GM19099 (cell line): ENCODE data around the gene MAFF.

Experiments
- POLR2A ChIP-seq: IDR thresholded peaks from 3 replicates; pipeline ENCODE4 v1.6.1; 2011; ENCODE audit warnings: low read depth; ENCODE audit not compliant: insufficient read length; ENCODE audit errors: extremely low read depth

Gene MAFF

GRCh38 chr22:38192475-38192863, 9.3 kb upstream of the MAFF start:
- no peak for TF ChIP-seq POLR2A

- no peak for TF ChIP-seq POLR2A
These were observed 8.2 kb upstream of the MAFF start for GRCh38 chr22:38193580-38193979.

GRCh38 chr22:38196791-38197419, 4.9 kb upstream of the MAFF start:
- no peak for TF ChIP-seq POLR2A

GRCh38 chr22:38199826-38200559, 1.8 kb upstream of the MAFF start:
- no peak for TF ChIP-seq POLR2A

GRCh38 chr22:38201371-38201710, 453 bp upstream of the MAFF start:
- TF ChIP-seq POLR2A: no peak

- TF ChIP-seq POLR2A: peak; percentile 13
These were observed 769 bp downstream of the MAFF start for GRCh38 chr22:38202437-38203089.

GRCh38 chr22:38203090-38203810, 1.5 kb downstream of the MAFF start:
- TF ChIP-seq POLR2A: peak; percentile 9

GRCh38 chr22:38203855-38204514, 2.2 kb downstream of the MAFF start:
- TF ChIP-seq POLR2A: no peak

GRCh38 chr22:38204784-38205183, 3.0 kb downstream of the MAFF start:
- TF ChIP-seq POLR2A: no peak

- TF ChIP-seq POLR2A: no peak
These were observed 3.7 kb downstream of the MAFF start for GRCh38 chr22:38205261-38206128.

GRCh38 chr22:38207898-38208432, 6.2 kb downstream of the MAFF start:
- no peak for TF ChIP-seq POLR2A

GRCh38 chr22:38208551-38208968, 6.8 kb downstream of the MAFF start:
- no peak for TF ChIP-seq POLR2A

- TF ChIP-seq POLR2A: no peak
These were observed 9.8 kb downstream of the MAFF start for GRCh38 chr22:38211556-38211955.

GRCh38 chr22:38212442-38212841, 10.6 kb downstream of the MAFF start:
- TF ChIP-seq POLR2A: no peak

- TF ChIP-seq POLR2A: no peak
These were observed 11.7 kb downstream of the MAFF start for GRCh38 chr22:38213319-38213989.
